ENCODE measurements around the gene TBC1D22A. TPM values are rescaled to one million over a fixed set of nuclear protein-coding genes. Genes with fewer than 3 reads are reported as not detected.
A peak's percentile ranks its signal among the peaks of the same experiment; 100 is the strongest.

TBC1D22A gene
- total and polyA plus RNA-seq, 2 experiments from 2014 or later = 9.6 to 13.3 TPM

- H3K36me3 Mint-ChIP-seq (ENCODE audit: low read depth) = no peaks in the 10 kb centered on the region; the same call in 2 of the 3 replicates
- H3K4me2 ChIP-seq = no peak overlapping the region
- H3K4me1 Mint-ChIP-seq = peaks cover 10% of the 10 kb centered on the region; the same call in 2 of the 3 replicates
- H3F3A ChIP-seq (replicated peaks; ENCODE audit: low read depth) = no peaks in the 10 kb centered on the region
- H3K4me3 Mint-ChIP-seq = no peak overlapping the region
- no peaks in the 10 kb centered on the region for H3K4me1 ChIP-seq (ENCODE audit: insufficient read depth)
- TF ChIP-seq, protein P1, sequence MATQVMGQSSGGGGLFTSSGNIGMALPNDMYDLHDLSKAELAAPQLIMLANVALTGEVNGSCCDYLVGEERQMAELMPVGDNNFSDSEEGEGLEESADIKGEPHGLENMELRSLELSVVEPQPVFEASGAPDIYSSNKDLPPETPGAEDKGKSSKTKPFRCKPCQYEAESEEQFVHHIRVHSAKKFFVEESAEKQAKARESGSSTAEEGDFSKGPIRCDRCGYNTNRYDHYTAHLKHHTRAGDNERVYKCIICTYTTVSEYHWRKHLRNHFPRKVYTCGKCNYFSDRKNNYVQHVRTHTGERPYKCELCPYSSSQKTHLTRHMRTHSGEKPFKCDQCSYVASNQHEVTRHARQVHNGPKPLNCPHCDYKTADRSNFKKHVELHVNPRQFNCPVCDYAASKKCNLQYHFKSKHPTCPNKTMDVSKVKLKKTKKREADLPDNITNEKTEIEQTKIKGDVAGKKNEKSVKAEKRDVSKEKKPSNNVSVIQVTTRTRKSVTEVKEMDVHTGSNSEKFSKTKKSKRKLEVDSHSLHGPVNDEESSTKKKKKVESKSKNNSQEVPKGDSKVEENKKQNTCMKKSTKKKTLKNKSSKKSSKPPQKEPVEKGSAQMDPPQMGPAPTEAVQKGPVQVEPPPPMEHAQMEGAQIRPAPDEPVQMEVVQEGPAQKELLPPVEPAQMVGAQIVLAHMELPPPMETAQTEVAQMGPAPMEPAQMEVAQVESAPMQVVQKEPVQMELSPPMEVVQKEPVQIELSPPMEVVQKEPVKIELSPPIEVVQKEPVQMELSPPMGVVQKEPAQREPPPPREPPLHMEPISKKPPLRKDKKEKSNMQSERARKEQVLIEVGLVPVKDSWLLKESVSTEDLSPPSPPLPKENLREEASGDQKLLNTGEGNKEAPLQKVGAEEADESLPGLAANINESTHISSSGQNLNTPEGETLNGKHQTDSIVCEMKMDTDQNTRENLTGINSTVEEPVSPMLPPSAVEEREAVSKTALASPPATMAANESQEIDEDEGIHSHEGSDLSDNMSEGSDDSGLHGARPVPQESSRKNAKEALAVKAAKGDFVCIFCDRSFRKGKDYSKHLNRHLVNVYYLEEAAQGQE (IDR thresholded peaks at IDR 0.05; ENCODE audit: unreplicated experiment) = no peak
- TF ChIP-seq STAT1 (IDR thresholded peaks at IDR 0.05; ENCODE audit: unreplicated experiment) (no peak), ZNF114 (CRISPR knock-in tag; IDR thresholded peaks at IDR 0.05) (no peak), CREB1 (CRISPR knock-in tag; IDR thresholded peaks at IDR 0.05; ENCODE audit: low read depth) (no peak), ZNF462 (CRISPR knock-in tag; IDR thresholded peaks at IDR 0.05) (no peak), EZH2 (IDR thresholded peaks at IDR 0.05; ENCODE audit: low read depth, unreplicated experiment) (no peak), ZNF331 (CRISPR knock-in tag; IDR thresholded peaks at IDR 0.05; ENCODE audit: low read depth) (no peak)
- no peak overlapping the region for H3K4me3 ChIP-seq
- DNase-seq (ENCODE audit: low spot score) (no peak), ATAC-seq (no peak)
- H3K9me2 ChIP-seq (ENCODE audit: insufficient read depth) = no peaks in the 10 kb centered on the region
- peaks cover 2% of the 10 kb centered on the region for H3K27me3 Mint-ChIP-seq (ENCODE audit: insufficient read depth, low read depth, poor library complexity)
- no peaks in the 10 kb centered on the region for H3K27me3 ChIP-seq (ENCODE audit: insufficient read depth)
- no peak overlapping the region for H2AFZ ChIP-seq
- H3K79me2 ChIP-seq (replicated peaks; ENCODE audit: insufficient read depth) = no peaks in the 10 kb centered on the region
- H3K27ac Mint-ChIP-seq = 0 out of 2 replicates have a peak overlapping the region, but pooled peaks have one; percentile 65
- no peaks in the 10 kb centered on the region for H4K20me1 ChIP-seq (replicated peaks; ENCODE audit: insufficient read depth)
- no peaks in the 10 kb centered on the region for H3K9me3 Mint-ChIP-seq
- H3K36me3 ChIP-seq (ENCODE audit: insufficient read depth) = no peaks in the 10 kb centered on the region
- no peak overlapping the region for H3K27ac ChIP-seq (ENCODE audit: low read depth)
These were observed 229.2 kb downstream of the TBC1D22A start for GRCh38 chr22:46991666-46992065.
